ENCODE measurements around the gene CHRM1.
"Not testable (repeated sequence)": the region's sequence is repeated elsewhere in the genome, so short reads cannot be mapped to it uniquely, and the experiment has no call there.

The CHRM1 gene

GRCh38 chr11:62875698-62876478 is 45.3 kb downstream of the CHRM1 start:
- Histone ChIP-seq H4K5ac (ENCODE audit: low read length) (no peak overlapping the region), H2BK120ac (ENCODE audit: low read depth, low read length) (no peak overlapping the region), H3K79me1 (ENCODE audit: low read length) (peaks cover 3% of the 10 kb centered on the region), H3K23ac (ENCODE audit: low read length) (no peak overlapping the region), H2BK5ac (ENCODE audit: low read length) (no peak overlapping the region), H2AK5ac (ENCODE audit: low read length) (no peak overlapping the region), H3K4me3 (ENCODE audit: low read length) (no peak overlapping the region), H3K79me2 (ENCODE audit: control insufficient read depth, insufficient read depth, low read length) (peaks cover 45% of the 10 kb centered on the region), H3K9ac (ENCODE audit: low read length) (no peak overlapping the region), H4K8ac (ENCODE audit: low read depth, low read length) (no peak overlapping the region), H2BK15ac (replicated peaks; ENCODE audit: low read depth) (no peak overlapping the region), H3K56ac (ENCODE audit: low read length) (no peak overlapping the region), H3K36me3 (ENCODE audit: control insufficient read depth, insufficient read depth, low read length) (peaks cover 3% of the 10 kb centered on the region), H3K18ac (ENCODE audit: low read length) (no peak overlapping the region), H3K4me2 (ENCODE audit: low read length) (no peak overlapping the region), H3K4ac (ENCODE audit: low read depth, low read length) (no peak overlapping the region), H3K27me3 (ENCODE audit: insufficient read depth, low read length, poor library complexity) (no peaks in the 10 kb centered on the region), H3K4me1 (ENCODE audit: control insufficient read depth, low read depth, low read length) (peaks cover 2% of the 10 kb centered on the region), H3K27ac (ENCODE audit: low read depth, low read length) (no peak overlapping the region)
- no CpG with 5 or more reads among the region's 7 CpGs for WGBS (ENCODE audit: extremely low coverage, insufficient coverage, low lambda C conversion rate)
- DNase-seq = peak; percentile 88

DNA sequence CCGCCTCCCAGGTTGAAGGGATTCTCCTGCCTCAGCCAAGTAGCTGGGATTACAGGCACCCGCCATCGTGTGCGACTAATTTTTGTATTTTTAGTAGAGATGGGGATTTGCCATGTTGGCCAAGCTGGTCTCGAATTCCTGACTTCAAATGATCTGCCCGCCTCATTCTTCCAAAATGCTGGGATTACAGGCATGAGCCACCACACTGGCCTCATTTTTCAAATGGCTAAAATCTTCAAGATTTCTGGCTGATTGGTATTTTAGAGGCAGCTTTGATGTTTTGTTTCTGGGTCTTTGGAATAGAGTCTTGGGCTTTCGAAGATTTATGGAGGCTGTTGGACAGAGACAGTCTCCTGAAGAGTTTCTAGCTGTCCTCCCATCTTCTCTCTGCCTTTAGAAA is 46.3 kb downstream of the CHRM1 start:
- Histone ChIP-seq H3K23ac (ENCODE audit: low read length) (no peak overlapping the region), H3K4me2 (ENCODE audit: low read length) (no peak overlapping the region), H3K18ac (ENCODE audit: low read length) (no peak overlapping the region), H4K8ac (ENCODE audit: low read depth, low read length) (no peak overlapping the region), H3K27me3 (ENCODE audit: insufficient read depth, low read length, poor library complexity) (no peaks in the 10 kb centered on the region), H2AK5ac (ENCODE audit: low read length) (no peak overlapping the region), H2BK5ac (ENCODE audit: low read length) (no peak overlapping the region), H3K9ac (ENCODE audit: low read length) (no peak overlapping the region), H4K5ac (ENCODE audit: low read length) (no peak overlapping the region), H3K79me2 (ENCODE audit: control insufficient read depth, insufficient read depth, low read length) (peaks cover 45% of the 10 kb centered on the region), H3K4ac (ENCODE audit: low read depth, low read length) (no peak overlapping the region), H2BK15ac (replicated peaks; ENCODE audit: low read depth) (no peak overlapping the region), H2BK120ac (ENCODE audit: low read depth, low read length) (no peak overlapping the region), H3K4me1 (ENCODE audit: control insufficient read depth, low read depth, low read length) (peaks cover 2% of the 10 kb centered on the region), H3K4me3 (ENCODE audit: low read length) (no peak overlapping the region), H3K79me1 (ENCODE audit: low read length) (peaks cover 3% of the 10 kb centered on the region), H3K27ac (ENCODE audit: low read depth, low read length) (no peak overlapping the region), H3K56ac (ENCODE audit: low read length) (no peak overlapping the region), H3K36me3 (ENCODE audit: control insufficient read depth, insufficient read depth, low read length) (peaks cover 3% of the 10 kb centered on the region)
- no peak for DNase-seq
- WGBS (ENCODE audit: extremely low coverage, insufficient coverage, low lambda C conversion rate) = no CpG with 5 or more reads among the region's 7 CpGs

- no peak overlapping the region for H4K5ac ChIP-seq (ENCODE audit: low read length)
- peaks cover 4% of the 10 kb centered on the region for H3K36me3 ChIP-seq (ENCODE audit: control insufficient read depth, insufficient read depth, low read length)
- no CpG with 5 or more reads among the region's 6 CpGs for WGBS (ENCODE audit: extremely low coverage, insufficient coverage, low lambda C conversion rate)
- H2BK5ac ChIP-seq (ENCODE audit: low read length) = no peak overlapping the region
- H3K9ac ChIP-seq (ENCODE audit: low read length) = no peak overlapping the region
- no peak overlapping the region for H3K23ac ChIP-seq (ENCODE audit: low read length)
- no peaks in the 10 kb centered on the region for H3K27me3 ChIP-seq (ENCODE audit: insufficient read depth, low read length, poor library complexity)
- H4K8ac ChIP-seq (ENCODE audit: low read depth, low read length) = no peak overlapping the region
- no peak overlapping the region for H3K4me2 ChIP-seq (ENCODE audit: low read length)
- no peak for DNase-seq
- no peak overlapping the region for H2BK15ac ChIP-seq (replicated peaks; ENCODE audit: low read depth)
- H3K79me1 ChIP-seq (ENCODE audit: low read length) = peaks cover 7% of the 10 kb centered on the region
- H2AK5ac ChIP-seq (ENCODE audit: low read length) = no peak overlapping the region
- no peak overlapping the region for H3K4me3 ChIP-seq (ENCODE audit: low read length)
- H2BK120ac ChIP-seq (ENCODE audit: low read depth, low read length) = no peak overlapping the region
- H3K56ac ChIP-seq (ENCODE audit: low read length) = no peak overlapping the region
- H3K79me2 ChIP-seq (ENCODE audit: control insufficient read depth, insufficient read depth, low read length) = peaks cover 67% of the 10 kb centered on the region
- no peak overlapping the region for H3K27ac ChIP-seq (ENCODE audit: low read depth, low read length)
- H3K4me1 ChIP-seq (ENCODE audit: control insufficient read depth, low read depth, low read length) = peaks cover 10% of the 10 kb centered on the region
- H3K18ac ChIP-seq (ENCODE audit: low read length) = no peak overlapping the region
- H3K4ac ChIP-seq (ENCODE audit: low read depth, low read length) = no peak overlapping the region
Observed at GRCh38 chr11:62865635-62866034, 55.5 kb downstream of the CHRM1 start.

DNA sequence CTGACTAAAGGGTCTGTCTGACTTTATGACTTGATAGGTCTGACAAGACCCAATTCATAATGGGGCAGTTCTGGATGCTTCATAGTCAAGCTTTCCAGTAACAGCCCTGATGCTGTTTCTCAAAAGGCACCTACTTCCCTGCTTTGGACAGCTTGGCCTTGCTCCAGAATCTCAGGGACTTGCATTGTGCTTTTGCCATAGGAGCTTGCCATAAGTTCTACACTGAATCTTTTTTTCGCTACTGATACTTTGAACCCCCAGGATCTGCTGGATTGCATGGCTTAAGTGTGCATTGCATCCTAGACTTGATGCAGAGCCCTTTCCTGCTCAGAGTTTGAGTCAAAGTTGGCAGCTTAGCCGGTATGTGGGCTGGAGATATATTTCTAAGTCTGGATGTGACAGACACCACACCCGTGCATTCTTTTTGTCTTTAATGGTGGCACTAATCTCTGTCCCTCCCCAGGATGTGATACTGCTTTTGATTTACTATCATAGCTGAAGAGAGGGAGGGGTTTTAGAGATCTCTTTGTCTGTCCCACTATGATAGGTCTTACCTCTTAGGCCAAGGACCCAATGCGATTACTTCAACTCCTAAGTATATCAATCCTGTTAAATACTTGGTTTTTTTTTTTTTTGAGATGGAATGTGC is 57.4 kb downstream of the CHRM1 start:
- Histone ChIP-seq H3K4me3 (ENCODE audit: low read length) (no peak overlapping the region), H3K9ac (ENCODE audit: low read length) (peak overlapping the region; percentile 50), H2AK5ac (ENCODE audit: low read length) (peak overlapping the region; percentile 69), H3K4me1 (ENCODE audit: control insufficient read depth, low read depth, low read length) (peaks cover 10% of the 10 kb centered on the region), H3K79me2 (ENCODE audit: control insufficient read depth, insufficient read depth, low read length) (peaks cover 76% of the 10 kb centered on the region), H3K18ac (ENCODE audit: low read length) (no peak overlapping the region), H3K79me1 (ENCODE audit: low read length) (peaks cover 7% of the 10 kb centered on the region), H4K5ac (ENCODE audit: low read length) (no peak overlapping the region), H3K27ac (ENCODE audit: low read depth, low read length) (peak overlapping the region; percentile 75), H2BK15ac (replicated peaks; ENCODE audit: low read depth) (no peak overlapping the region), H4K8ac (ENCODE audit: low read depth, low read length) (no peak overlapping the region), H3K23ac (ENCODE audit: low read length) (peak overlapping the region; percentile 73), H3K27me3 (ENCODE audit: insufficient read depth, low read length, poor library complexity) (no peaks in the 10 kb centered on the region), H3K56ac (ENCODE audit: low read length) (peak overlapping the region; percentile 69), H2BK120ac (ENCODE audit: low read depth, low read length) (no peak overlapping the region), H2BK5ac (ENCODE audit: low read length) (peak overlapping the region; percentile 69), H3K4ac (ENCODE audit: low read depth, low read length) (no peak overlapping the region), H3K36me3 (ENCODE audit: control insufficient read depth, insufficient read depth, low read length) (peaks cover 4% of the 10 kb centered on the region), H3K4me2 (ENCODE audit: low read length) (peak overlapping the region; percentile 32)
- WGBS (ENCODE audit: extremely low coverage, insufficient coverage, low lambda C conversion rate) = no CpG with 5 or more reads among the region's 4 CpGs
- DNase-seq = no peak

- peaks cover 79% of the 10 kb centered on the region for H3K79me2 ChIP-seq (ENCODE audit: control insufficient read depth, insufficient read depth, low read length)
- H3K4me1 ChIP-seq (ENCODE audit: control insufficient read depth, low read depth, low read length) = peaks cover 12% of the 10 kb centered on the region
- not testable (repeated sequence) for H3K79me1 ChIP-seq (ENCODE audit: low read length); H3K27me3 ChIP-seq (ENCODE audit: insufficient read depth, low read length, poor library complexity); H2BK15ac ChIP-seq (replicated peaks; ENCODE audit: low read depth); H3K4me2 ChIP-seq (ENCODE audit: low read length); H2BK120ac ChIP-seq (ENCODE audit: low read depth, low read length); H3K23ac ChIP-seq (ENCODE audit: low read length); H3K18ac ChIP-seq (ENCODE audit: low read length); H3K36me3 ChIP-seq (ENCODE audit: control insufficient read depth, insufficient read depth, low read length); DNase-seq; H4K8ac ChIP-seq (ENCODE audit: low read depth, low read length); H3K4me3 ChIP-seq (ENCODE audit: low read length)
- H3K9ac ChIP-seq (ENCODE audit: low read length) = peak overlapping the region; percentile 59
- H4K5ac ChIP-seq (ENCODE audit: low read length) = peak overlapping the region; percentile 81
- H3K27ac ChIP-seq (ENCODE audit: low read depth, low read length) = peak overlapping the region; percentile 67
- H2AK5ac ChIP-seq (ENCODE audit: low read length) = peak overlapping the region; percentile 30
- peak overlapping the region; percentile 46 for H3K4ac ChIP-seq (ENCODE audit: low read depth, low read length)
- H2BK5ac ChIP-seq (ENCODE audit: low read length) = peak overlapping the region; percentile 67
- peak overlapping the region; percentile 78 for H3K56ac ChIP-seq (ENCODE audit: low read length)
- no CpG with 5 or more reads among the region's 16 CpGs for WGBS (ENCODE audit: extremely low coverage, insufficient coverage, low lambda C conversion rate)
Observed at GRCh38 chr11:62861564-62862192, 59.5 kb downstream of the CHRM1 start.
